NCI-H2107 treated with DMSO at 0.1 percent for 48 hours (cell line): ENCODE measurements around the gene PTPRN2.

Source experiments
- DNase-seq: peaks from one replicate; lab custom pipeline; 2025; ENCODE audit not compliant: unreplicated experiment; lab: John Stamatoyannopoulos, UW

Gene PTPRN2

GRCh38 chr7:157657741-157658740, 929.6 kb downstream of the PTPRN2 start:
- DNase-seq: no peak

GRCh38 chr7:157656195-157656769, 931.3 kb downstream of the PTPRN2 start:
- DNase-seq: no peak

- no peak for DNase-seq
Observed at GRCh38 chr7:157654350-157654749, 933.3 kb downstream of the PTPRN2 start.

GRCh38 chr7:157653827-157654207, 933.8 kb downstream of the PTPRN2 start:
- no peak for DNase-seq

GRCh38 chr7:157652954-157653826, 934.4 kb downstream of the PTPRN2 start:
- no peak for DNase-seq

GRCh38 chr7:157652161-157652953, 935.3 kb downstream of the PTPRN2 start:
- no peak for DNase-seq

- no peak for DNase-seq
Observed at GRCh38 chr7:157651366-157652160, 936.1 kb downstream of the PTPRN2 start.

GRCh38 chr7:157650801-157651200, 936.8 kb downstream of the PTPRN2 start:
- no peak for DNase-seq

GRCh38 chr7:157650131-157650631, 937.4 kb downstream of the PTPRN2 start:
- DNase-seq: no peak

GRCh38 chr7:157646551-157646950, 941.1 kb downstream of the PTPRN2 start:
- DNase-seq: no peak

- no peak for DNase-seq
Observed at GRCh38 chr7:157645539-157645938, 942.1 kb downstream of the PTPRN2 start.

GRCh38 chr7:157644946-157645345, 942.7 kb downstream of the PTPRN2 start:
- no peak for DNase-seq

- DNase-seq: no peak
Observed at GRCh38 chr7:157643525-157643970, 944.1 kb downstream of the PTPRN2 start.

GRCh38 chr7:157641866-157642265, 945.8 kb downstream of the PTPRN2 start:
- no peak for DNase-seq

GRCh38 chr7:157640144-157640543, 947.5 kb downstream of the PTPRN2 start:
- no peak for DNase-seq

GRCh38 chr7:157638563-157638962, 949.1 kb downstream of the PTPRN2 start:
- no peak for DNase-seq

- no peak for DNase-seq
Observed at GRCh38 chr7:157637216-157637949, 950.2 kb downstream of the PTPRN2 start.

GRCh38 chr7:157635669-157636068, 952.0 kb downstream of the PTPRN2 start:
- DNase-seq: no peak

- no peak for DNase-seq
Observed at GRCh38 chr7:157635148-157635500, 952.5 kb downstream of the PTPRN2 start.
